Endometrial microvascular endothelial cells (primary cell): Measurements from ENCODE around the gene YIPF2. TPM values are rescaled to one million over a fixed set of nuclear protein-coding genes. Genes with fewer than 3 reads are reported as not detected.
"Not testable (repeated sequence)": the region's sequence is repeated elsewhere in the genome, so short reads cannot be mapped to it uniquely, and the experiment has no call there.

Experiments
- in situ Hi-C: cut with HindIII; loops from 2 replicates; pipeline ENCODE4 v1.10.0; 2017; ENCODE audit warnings: low sequenced_read_pairs, low pct_unique_long_range_greater_than_20kb; ENCODE audit errors: inconsistent ontology term
- total RNA-seq: library from RNA; depleted of rRNA; stranded (reverse); fragments of >200 nt; gene quantifications from one replicate; pipeline ENCODE4 v1.2.3, GENCODE V29; 2015; ENCODE audit errors: inconsistent ontology term

The YIPF2 gene
- total RNA-seq, 1 donor from 2014 or later = 47.9 TPM

DNA sequence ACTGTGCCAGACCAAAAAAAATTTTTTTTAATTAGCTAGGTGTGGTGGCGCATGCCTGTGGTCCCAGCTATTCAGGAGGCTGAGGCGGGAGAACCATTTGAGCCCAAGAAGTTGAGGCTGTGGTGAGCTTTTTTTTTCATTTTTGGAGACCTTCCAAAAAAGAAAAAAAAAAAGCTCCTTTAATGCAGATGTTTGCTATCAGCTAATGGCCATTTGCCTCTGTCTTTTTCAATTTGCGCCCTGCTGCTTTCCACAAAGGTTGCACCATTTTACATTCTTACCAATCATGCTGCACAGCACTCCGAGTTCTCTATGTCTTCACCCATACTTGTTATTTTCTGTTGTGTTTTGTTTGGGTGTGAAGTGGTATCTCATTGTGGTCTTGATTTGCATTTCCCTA lies 16.8 kb upstream of the YIPF2 start:
- in situ Hi-C loops = no loop called here

GRCh38 chr19:10943412-10943811 lies 15.0 kb upstream of the YIPF2 start:
- in situ Hi-C loops = not testable (repeated sequence)

- in situ Hi-C loops = not testable (repeated sequence)
Measured at GRCh38 chr19:10941649-10942048, 13.2 kb upstream of the YIPF2 start.

- in situ Hi-C loops = no loop called here
Measured at GRCh38 chr19:10936661-10937084, 8.2 kb upstream of the YIPF2 start.

DNA sequence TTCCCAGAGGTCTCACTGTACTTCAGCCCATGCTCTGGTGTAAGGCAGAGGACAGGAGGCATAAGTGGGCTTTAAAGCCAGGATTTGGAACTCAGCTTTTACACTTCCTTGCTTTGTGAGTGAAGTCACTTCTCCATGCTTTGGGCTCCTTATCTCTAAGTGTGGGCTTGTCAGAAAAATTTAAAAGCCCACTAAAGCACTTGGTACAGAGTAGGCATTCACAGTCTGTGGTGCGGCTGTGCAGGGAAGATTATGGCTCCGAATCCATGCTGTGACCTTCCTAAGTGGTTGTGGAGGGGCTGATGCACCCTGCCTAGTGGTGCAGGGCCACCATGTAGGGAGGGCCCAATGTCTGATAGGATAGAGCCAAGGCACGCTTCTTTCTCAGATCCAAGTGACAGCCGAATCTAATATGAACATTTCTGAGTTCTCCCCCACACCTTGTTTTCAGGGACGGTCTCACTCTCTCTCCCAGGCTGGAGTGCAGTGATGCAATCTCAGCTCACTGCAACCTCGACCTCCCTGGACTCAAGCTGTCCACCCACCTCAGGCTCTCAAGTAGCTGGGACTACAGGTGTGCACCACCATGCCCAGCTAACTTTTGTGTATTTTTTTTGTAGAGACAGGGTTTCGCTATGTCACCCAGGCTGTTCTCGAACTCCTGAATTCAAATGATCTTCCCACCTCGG lies 7.1 kb upstream of the YIPF2 start:
- in situ Hi-C loops = no loop called here

GRCh38 chr19:10929402-10929794 lies 959 bp upstream of the YIPF2 start:
- in situ Hi-C loops = no loop called here

DNA sequence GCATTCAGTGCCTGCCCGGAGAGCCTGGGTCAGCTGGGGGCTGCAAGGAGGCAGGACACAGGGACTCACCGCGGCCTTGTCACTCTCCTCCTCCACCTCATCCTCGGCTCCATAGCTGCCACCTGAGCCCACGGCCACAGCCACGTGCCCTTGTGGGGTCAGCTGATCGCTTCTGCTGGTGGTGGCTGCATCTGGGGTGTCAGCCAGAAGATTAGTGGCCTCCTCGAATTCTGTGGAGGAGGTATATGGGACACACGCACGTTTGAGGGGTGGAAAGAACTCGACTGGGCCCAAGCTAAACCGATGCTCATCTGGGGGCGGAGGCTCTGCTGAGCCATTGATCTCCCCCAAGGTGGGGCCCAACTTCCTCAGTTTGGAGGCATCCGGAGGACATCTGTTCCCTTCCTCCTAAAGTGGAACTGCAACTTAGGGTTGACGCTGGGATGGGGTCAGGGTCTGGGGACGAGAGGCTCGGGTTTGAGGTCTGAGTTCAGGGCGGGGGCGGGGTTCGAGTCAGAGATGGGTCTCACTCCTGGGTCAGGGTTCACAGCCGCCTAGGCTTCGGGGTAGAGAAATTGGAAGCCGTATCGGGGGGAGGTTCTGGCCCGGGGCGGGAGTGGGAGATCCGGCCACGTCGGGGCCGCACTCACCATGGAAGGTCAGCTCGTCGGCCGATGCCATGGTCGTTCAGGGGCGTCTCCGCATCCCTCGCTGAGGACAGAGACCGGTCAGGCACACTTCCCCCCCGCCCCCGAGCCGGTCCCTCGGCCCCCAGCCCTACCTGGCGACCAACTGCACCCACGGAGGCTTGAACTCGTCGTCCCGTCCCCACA lies 493 bp downstream of the YIPF2 start:
- in situ Hi-C loops = no loop called here

- in situ Hi-C loops = no loop called here
Measured at GRCh38 chr19:10924597-10924996, 3.8 kb downstream of the YIPF2 start.

GRCh38 chr19:10923260-10924112 lies 5.0 kb downstream of the YIPF2 start:
- in situ Hi-C loops = no loop called here

GRCh38 chr19:10922638-10923014 lies 5.8 kb downstream of the YIPF2 start:
- in situ Hi-C loops = no loop called here

GRCh38 chr19:10921910-10922637 lies 6.4 kb downstream of the YIPF2 start:
- in situ Hi-C loops = no loop called here

DNA sequence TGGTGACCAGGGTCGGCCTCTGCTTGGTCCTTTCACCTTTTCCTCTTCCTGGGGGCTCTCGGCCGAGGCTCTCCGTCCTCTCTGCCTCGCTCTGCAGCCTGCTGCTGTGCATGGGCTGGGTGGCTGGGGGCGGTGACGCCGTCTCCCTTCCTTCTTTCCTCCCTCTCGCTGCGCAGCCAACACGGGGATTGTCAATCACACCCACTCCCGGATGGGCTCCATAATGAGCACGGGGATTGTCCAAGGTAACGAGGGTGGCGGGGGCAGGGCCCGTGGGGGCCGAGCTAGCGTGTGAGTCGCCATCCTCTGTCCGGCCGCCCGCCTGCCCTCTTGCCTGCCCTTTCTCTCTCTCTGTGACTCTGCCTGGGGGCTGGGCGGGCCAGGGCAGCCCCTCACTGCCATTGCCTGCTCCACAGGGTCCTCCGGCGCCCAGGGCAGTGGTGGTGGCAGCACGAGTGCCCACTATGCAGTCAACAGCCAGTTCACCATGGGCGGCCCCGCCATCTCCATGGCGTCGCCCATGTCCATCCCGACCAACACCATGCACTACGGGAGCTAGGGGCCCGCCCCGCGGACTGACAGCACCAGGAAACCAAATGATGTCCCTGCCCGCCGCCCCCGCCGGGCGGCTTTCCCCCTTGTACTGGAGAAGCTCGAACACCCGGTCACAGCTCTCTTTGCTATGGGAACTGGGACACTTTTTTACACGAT lies 7.1 kb downstream of the YIPF2 start:
- in situ Hi-C loops = no loop called here

GRCh38 chr19:10920781-10921180 lies 7.7 kb downstream of the YIPF2 start:
- in situ Hi-C loops = no loop called here

DNA sequence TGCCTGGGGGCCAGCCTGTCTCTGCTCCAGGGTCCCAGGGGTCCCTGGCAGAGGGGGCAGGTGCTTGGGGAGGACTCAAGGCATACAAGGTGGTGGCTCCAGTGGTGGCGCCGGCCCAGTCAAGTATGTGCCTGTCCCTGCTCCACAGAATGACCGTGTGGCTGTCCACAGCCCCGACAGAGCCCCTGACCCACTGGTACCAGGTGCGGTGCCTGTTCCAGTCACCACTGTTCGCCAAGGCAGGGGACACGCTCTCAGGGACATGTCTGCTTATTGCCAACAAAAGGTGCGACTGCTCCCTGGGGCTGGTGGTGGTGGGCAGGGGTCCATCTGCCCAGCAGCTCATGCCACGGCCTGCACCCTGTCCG lies 8.2 kb downstream of the YIPF2 start:
- in situ Hi-C loops = no loop called here

DNA sequence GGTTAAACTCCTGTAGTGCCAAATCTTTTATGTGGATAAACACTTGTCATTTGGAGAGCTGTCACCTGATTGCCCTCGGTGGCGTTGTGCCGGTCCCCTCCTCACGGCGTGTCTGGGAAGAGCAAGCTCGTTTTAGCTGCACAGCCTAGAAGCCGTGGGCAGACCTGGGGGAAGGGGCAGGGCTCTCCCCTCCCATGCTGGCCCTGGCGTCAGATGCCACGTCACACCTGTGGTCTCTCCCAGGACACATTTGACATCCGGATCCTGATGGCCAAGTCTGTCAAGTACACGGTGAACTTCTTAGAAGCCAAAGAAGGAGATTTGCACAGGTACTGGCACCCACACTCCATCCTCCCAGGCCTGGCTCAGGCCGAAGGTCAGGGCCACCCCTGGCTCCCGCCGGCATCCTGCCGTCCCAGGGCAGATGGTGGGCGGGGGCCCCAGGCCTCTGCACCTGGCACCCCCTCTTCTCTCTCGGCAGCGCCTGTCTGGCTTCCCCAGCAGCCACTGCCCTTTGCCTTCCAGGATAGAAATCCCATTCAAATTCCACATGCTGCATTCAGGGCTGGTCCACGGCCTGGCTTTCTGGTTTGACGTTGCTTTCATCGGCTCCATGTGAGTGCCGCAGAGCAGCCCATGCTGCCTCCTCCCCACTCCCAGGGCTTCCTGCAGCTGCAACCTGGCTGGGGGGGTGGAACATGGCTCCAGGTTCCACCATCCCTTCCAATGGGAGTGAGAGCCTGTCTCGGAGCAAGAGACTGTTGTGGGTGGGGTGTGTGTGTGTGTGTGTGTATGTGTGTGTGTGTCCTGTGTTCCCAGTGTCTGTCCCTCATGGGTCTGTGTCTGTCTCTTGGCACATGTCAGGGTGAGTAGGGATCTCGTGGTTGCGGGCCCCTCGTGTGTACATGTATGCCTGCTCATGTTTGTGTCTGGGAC lies 8.8 kb downstream of the YIPF2 start:
- in situ Hi-C loops = no loop called here

- in situ Hi-C loops = no loop called here
Measured at GRCh38 chr19:10918359-10918758, 10.1 kb downstream of the YIPF2 start.

DNA sequence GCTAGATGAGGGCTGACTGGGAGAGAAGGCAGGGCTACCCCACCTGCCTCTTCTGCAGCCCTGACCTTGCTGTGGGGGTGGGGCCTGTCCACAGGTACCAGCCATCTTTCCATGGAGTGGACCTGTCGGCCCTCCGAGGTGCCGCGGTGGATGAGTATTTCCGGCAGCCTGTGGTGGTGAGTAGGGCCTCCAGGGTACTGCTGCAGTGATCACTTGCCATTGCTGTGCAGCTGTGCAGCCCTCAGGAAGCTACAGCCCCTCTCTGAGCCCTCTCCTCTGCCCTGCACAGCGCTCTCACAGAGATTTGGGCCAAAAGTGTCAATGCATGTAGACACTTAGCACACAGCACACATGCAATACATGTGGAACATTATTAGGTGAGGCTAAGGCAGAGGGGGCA lies 11.8 kb downstream of the YIPF2 start:
- in situ Hi-C loops = no loop called here
